Breast epithelium (tissue), 3 donors: ENCODE measurements around the gene KLHL15.

Experiments used
- CTCF ChIP-seq, 3 donors: fragments of 450-650 bp; IDR thresholded peaks; one replicate each; pipeline ENCODE4 v1.5.1; 2016 to 2017; ENCODE audit warnings: antibody characterized with exemption in 3 of 3, mild to moderate bottlenecking in 3 of 3, moderate library complexity in 3 of 3
- POLR2A ChIP-seq: fragments of 450-650 bp; IDR thresholded peaks from one replicate; pipeline ENCODE4 v1.6.1; 2016; ENCODE audit warnings: antibody characterized with exemption, mild to moderate bottlenecking, moderate library complexity
- POLR2AphosphoS5 ChIP-seq, 3 donors: sonication (generic); formaldehyde crosslinking; IDR thresholded peaks; one replicate each; pipeline ENCODE4 v1.6.1; 2017; ENCODE audit warnings: antibody characterized with exemption in 3 of 3

- TF ChIP-seq POLR2A (no peak), CTCF (IDR thresholded peaks at IDR 0.05) (no peak), POLR2AphosphoS5 (IDR thresholded peaks at IDR 0.05) (no peak)
These were observed at the start of gene KLHL15 for GRCh38 chrX:24027086-24027485.
